ENCODE results near the gene DPAGT1. TPM values are rescaled to one million over a fixed set of nuclear protein-coding genes. Genes with fewer than 3 reads are reported as not detected.

DPAGT1 gene
- total and polyA plus RNA-seq, 7 donors, result 4.2 to 44.6 (median 16.6) TPM

- intact Hi-C loops (cut with DNase I), result loop anchor here (2.0 kb wide), 2 partner anchors 103 to 223 kb away; partner anchors contain the start of gene MCAM
- DNase-seq, result no peak
- Histone ChIP-seq H3K27me3 (no peaks in the 10 kb centered on the region), H3K27ac (peak overlapping the region; percentile 97 to 99 (median 98)), H3K4me1 (peaks cover 0 to 37% (median 22%) of the 10 kb centered on the region in 4 donors), H3K9me3 (no peaks in the 10 kb centered on the region), H3K4me3 (peak overlapping the region; percentile 71 to 96 (median 86)), H3K36me3 (peaks cover 8 to 26% (median 11%) of the 10 kb centered on the region in 4 donors)
- 1% methylated on average over 81 of the region's 81 CpGs for WGBS, 2 donors
- TF ChIP-seq POLR2AphosphoS5 (IDR thresholded peaks at IDR 0.05), result peak in 2 of 4 donors; percentile 4 to 13
- no peak for TF ChIP-seq EP300 (IDR thresholded peaks at IDR 0.05)
Observed at GRCh38 chr11:119093942-119094815, 7.5 kb downstream of the DPAGT1 start.

GRCh38 chr11:119092880-119093842 lies 8.5 kb downstream of the DPAGT1 start:
- peak; percentile 59 for DNase-seq
- Histone ChIP-seq H3K36me3 (peaks cover 8 to 21% (median 9%) of the 10 kb centered on the region in 4 donors), H3K4me3 (peak overlapping the region; percentile 71 to 96 (median 86)), H3K27me3 (no peaks in the 10 kb centered on the region), H3K4me1 (peaks cover 0 to 37% (median 22%) of the 10 kb centered on the region in 4 donors), H3K9me3 (no peaks in the 10 kb centered on the region), H3K27ac (peak overlapping the region; percentile 97 to 99 (median 98))
- intact Hi-C loops (cut with DNase I), result no loop called here
- 27 to 52% methylated on average over 12 of the region's 12 CpGs for WGBS, 2 donors
- TF ChIP-seq, protein P1, sequence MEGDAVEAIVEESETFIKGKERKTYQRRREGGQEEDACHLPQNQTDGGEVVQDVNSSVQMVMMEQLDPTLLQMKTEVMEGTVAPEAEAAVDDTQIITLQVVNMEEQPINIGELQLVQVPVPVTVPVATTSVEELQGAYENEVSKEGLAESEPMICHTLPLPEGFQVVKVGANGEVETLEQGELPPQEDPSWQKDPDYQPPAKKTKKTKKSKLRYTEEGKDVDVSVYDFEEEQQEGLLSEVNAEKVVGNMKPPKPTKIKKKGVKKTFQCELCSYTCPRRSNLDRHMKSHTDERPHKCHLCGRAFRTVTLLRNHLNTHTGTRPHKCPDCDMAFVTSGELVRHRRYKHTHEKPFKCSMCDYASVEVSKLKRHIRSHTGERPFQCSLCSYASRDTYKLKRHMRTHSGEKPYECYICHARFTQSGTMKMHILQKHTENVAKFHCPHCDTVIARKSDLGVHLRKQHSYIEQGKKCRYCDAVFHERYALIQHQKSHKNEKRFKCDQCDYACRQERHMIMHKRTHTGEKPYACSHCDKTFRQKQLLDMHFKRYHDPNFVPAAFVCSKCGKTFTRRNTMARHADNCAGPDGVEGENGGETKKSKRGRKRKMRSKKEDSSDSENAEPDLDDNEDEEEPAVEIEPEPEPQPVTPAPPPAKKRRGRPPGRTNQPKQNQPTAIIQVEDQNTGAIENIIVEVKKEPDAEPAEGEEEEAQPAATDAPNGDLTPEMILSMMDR (IDR thresholded peaks at IDR 0.05), result no peak
- no peak for TF ChIP-seq POLR2A (IDR thresholded peaks at IDR 0.05)
- no peak for TF ChIP-seq EP300 (IDR thresholded peaks at IDR 0.05)
- TF ChIP-seq POLR2AphosphoS5 (IDR thresholded peaks at IDR 0.05), result no peak

GRCh38 chr11:119091966-119092879 lies 9.4 kb downstream of the DPAGT1 start:
- intact Hi-C loops (cut with DNase I), result no loop called here
- Histone ChIP-seq H3K36me3 (peaks cover 0 to 12% (median 2%) of the 10 kb centered on the region in 4 donors), H3K27ac (peak overlapping the region in 3 of 4 donors; percentile 97 to 98 (median 98)), H3K9me3 (no peaks in the 10 kb centered on the region), H3K4me1 (peaks cover 0 to 37% (median 22%) of the 10 kb centered on the region in 4 donors), H3K27me3 (no peaks in the 10 kb centered on the region), H3K4me3 (no peak overlapping the region)
- TF ChIP-seq POLR2AphosphoS5 (IDR thresholded peaks at IDR 0.05) (no peak), EP300 (IDR thresholded peaks at IDR 0.05) (no peak), POLR2A (IDR thresholded peaks at IDR 0.05) (no peak)
- TF ChIP-seq, protein P1 (IDR thresholded peaks at IDR 0.05), result no peak
- DNase-seq, result no peak
- WGBS, 2 donors, result 86 to 87% methylated on average over 13 of the region's 13 CpGs

GRCh38 chr11:119091178-119091577 lies 10.5 kb downstream of the DPAGT1 start:
- no peaks in the 10 kb centered on the region for H3K27me3 ChIP-seq
- 81% methylated on average over 9 of the region's 9 CpGs for WGBS, 2 donors
- no peak for DNase-seq

DNA sequence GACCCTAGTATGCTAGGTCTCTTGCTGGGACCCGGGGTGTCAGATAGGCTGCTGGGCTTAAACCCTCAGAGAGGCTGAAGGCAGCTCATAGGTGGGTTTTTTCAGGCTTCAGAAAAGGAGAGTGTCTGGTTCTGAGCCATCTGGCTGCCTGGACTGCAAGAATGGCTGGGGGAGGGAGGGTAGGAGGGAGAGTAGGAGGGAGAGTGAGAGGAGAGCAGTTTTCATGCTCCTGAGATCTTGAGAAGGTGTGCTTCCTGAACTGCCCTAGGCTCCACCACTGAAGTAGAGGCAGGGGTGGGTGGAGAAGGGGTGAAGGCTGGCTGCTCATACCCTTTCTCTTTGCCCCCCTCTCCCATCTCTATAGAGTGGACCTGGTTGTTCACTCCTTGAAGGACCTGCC lies 12.3 kb downstream of the DPAGT1 start:
- Histone ChIP-seq H3K27ac (no peak overlapping the region), H3K9me3 (no peaks in the 10 kb centered on the region), H3K27me3 (no peaks in the 10 kb centered on the region), H3K36me3 (peaks cover 0 to 4% (median 1%) of the 10 kb centered on the region in 4 donors), H3K4me3 (no peak overlapping the region), H3K4me1 (peaks cover 0 to 37% (median 30%) of the 10 kb centered on the region in 4 donors)
- no peak for DNase-seq
- WGBS, 2 donors, result 93 to 100% methylated on average over 1 of the region's 1 CpG
- intact Hi-C loops (cut with DNase I), result no loop called here
- TF ChIP-seq POLR2A (IDR thresholded peaks at IDR 0.05), result no peak
- TF ChIP-seq, protein P1 (IDR thresholded peaks at IDR 0.05), result no peak
- TF ChIP-seq POLR2AphosphoS5 (IDR thresholded peaks at IDR 0.05), result no peak
- TF ChIP-seq EP300 (IDR thresholded peaks at IDR 0.05), result no peak

More at GRCh38 chr11:119091178-119091577, 10.5 kb downstream of the DPAGT1 start:
- H3K4me3 ChIP-seq, result no peak overlapping the region
- TF ChIP-seq POLR2A (IDR thresholded peaks at IDR 0.05), result no peak
- H3K27ac ChIP-seq, result no peak overlapping the region
- peaks cover 0 to 4% (median 1%) of the 10 kb centered on the region in 4 donors for H3K36me3 ChIP-seq
- H3K4me1 ChIP-seq, result peaks cover 0 to 37% (median 23%) of the 10 kb centered on the region in 4 donors
- H3K9me3 ChIP-seq, result no peaks in the 10 kb centered on the region
- intact Hi-C loops (cut with DNase I), result no loop called here

Data from sigmoid colon (tissue), 7 donors.